GM13976 (cell line): ENCODE measurements around the gene FBXO42.

Experiments used
- DNase-seq: peaks from one replicate; pipeline ENCODE4 v3.0.0; 2012; ENCODE audit warnings: low spot score
- CTCF ChIP-seq: IDR thresholded peaks from 2 replicates; pipeline ENCODE4 v1.5.1; 2012; ENCODE audit warnings: borderline replicate concordance, mild to moderate bottlenecking; ENCODE audit not compliant: insufficient read depth; ENCODE audit errors: extremely low read depth, missing control alignments, control extremely low read depth
- in situ Hi-C: fragments of 300-500 bp; cut with MboI; formaldehyde crosslinking; loops from one replicate; pipeline ENCODE4 v1.12.0; 2022; ENCODE audit warnings: low sequenced_read_pairs, mixed read lengths, inconsistent platforms; ENCODE audit not compliant: unreplicated experiment

FBXO42 gene

GRCh38 chr1:16256478-16256877 lies 95.8 kb downstream of the FBXO42 start:
- no peak for TF ChIP-seq CTCF
- in situ Hi-C loops = no loop called here
- DNase-seq = no peak

DNA sequence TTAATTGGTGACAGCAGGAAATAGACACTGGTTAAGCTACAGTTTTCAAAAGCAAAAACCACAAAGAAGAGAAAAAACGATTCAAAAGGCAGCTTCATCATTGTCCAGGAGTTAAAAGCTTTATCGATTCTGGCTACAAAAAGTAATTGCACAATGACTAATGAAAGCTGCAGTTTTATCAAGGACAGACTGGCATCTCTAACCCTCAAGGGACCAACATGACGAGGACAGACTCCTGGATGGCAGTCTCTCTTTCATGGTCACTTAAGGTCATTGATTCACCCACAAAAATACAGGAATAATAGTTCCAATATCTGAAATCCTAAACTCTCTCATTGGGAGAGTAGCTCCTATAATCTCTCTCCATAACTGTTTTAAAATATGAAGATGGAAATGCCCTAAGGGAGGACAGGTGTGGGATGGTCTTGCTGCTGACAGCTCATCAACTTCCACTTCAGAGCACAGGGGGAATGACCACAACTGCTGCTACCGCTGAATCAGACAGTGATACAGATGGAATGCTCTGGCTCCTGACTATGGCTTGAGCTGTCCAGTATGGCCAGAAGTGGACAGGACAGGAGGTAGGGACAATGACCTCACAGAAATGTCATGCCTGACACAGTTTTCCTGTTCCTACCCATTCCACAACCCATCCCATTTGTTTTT lies 97.9 kb downstream of the FBXO42 start:
- no peak for DNase-seq
- in situ Hi-C loops = no loop called here
- TF ChIP-seq CTCF = no peak

GRCh38 chr1:16253332-16253922 lies 98.9 kb downstream of the FBXO42 start:
- no peak for TF ChIP-seq CTCF
- DNase-seq = no peak
- in situ Hi-C loops = no loop called here

DNA sequence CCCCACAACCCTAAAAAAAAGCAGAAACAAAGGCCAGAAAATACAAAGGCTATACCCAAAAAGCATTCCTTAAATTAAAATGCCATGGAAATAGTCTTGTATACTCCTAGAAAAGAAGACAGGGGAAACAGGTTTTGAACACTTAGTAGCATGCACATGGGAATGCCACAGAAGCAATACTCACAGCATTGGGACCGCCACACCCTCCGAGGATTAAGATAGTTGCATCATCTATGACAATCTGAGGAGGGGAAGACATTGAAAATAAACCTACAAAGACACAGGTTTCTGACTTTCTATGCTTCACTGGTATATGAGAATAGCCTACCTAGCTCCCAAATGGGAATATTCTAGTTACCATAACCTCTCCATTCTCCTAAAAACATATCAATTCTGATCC lies 99.4 kb downstream of the FBXO42 start:
- no peak for DNase-seq
- in situ Hi-C loops = no loop called here
- TF ChIP-seq CTCF = no peak

- no peak for DNase-seq
- in situ Hi-C loops = no loop called here
- TF ChIP-seq CTCF = no peak
Measured at GRCh38 chr1:16251381-16251780, 100.9 kb downstream of the FBXO42 start.

DNA sequence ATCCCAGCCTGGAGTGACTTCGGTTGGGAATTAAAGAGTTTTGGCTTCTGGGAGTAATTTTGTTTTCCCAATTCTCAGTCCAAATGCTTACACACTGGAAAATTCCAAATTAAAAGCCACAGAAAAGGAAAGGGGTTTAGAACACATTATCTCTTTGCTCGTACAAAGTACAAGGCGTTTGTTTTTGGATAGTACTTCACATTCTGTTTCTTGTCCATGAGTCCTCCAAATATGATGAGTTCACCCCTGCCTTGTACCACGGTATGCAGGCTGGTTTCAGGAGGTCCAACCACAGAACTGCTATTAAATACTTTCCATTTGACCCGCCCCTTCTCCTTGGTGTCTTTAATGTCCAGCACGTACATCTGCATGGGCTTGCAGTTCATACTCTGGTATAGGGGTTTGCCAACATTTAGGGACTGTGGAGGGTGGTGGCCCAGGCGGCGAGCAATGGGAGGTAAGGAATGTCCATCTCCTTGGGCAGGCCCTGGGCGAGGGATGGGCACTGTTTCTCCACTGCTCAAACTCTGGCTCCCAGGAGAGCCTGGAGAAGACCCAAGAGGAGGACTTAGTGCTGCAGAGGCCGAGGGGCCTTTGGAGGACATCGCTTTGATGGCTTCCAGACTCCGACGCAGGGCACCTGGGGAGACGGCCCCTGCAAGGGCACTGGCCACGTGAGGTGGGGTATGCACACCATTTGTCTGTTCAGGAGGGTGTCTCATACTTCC lies 101.6 kb downstream of the FBXO42 start:
- TF ChIP-seq CTCF = no peak
- DNase-seq = no peak
- in situ Hi-C loops = no loop called here
